ENCODE measurements around the gene METTL25B.
A peak's percentile ranks its signal among the peaks of the same experiment; 100 is the strongest.

The METTL25B gene

DNA sequence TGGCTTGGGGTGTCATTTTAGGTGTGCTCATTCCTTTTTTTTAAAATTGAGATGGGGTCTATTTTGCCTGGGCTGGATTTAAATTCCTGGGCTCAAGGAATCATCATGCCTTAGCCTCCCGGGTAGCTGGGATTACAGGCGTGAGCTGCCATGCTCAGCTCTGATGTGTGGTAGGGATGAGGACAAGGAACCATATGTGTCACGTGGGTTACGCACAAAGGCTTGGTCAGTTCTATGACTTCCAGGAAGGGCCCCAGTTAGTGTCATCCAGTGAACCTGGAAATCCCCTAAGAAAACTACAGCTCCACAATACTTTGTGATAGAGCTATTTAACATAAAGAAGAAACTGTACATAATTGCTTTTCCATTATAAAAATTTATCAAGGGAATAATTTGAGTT is 6.7 kb upstream of the METTL25B start:
- H3K4me3 ChIP-seq (replicated peaks; ENCODE audit: low read depth, low read length) = no peak overlapping the region
- H3K27me3 ChIP-seq (replicated peaks; ENCODE audit: control insufficient read depth, insufficient read depth, low read length) = no peaks in the 10 kb centered on the region
- H3K36me3 ChIP-seq (ENCODE audit: control insufficient read depth, insufficient read depth, low read length) = peaks cover 25% of the 10 kb centered on the region
- DNase-seq (ENCODE audit: extremely low read depth, insufficient read length) = no peak
- TF ChIP-seq, protein P1, sequence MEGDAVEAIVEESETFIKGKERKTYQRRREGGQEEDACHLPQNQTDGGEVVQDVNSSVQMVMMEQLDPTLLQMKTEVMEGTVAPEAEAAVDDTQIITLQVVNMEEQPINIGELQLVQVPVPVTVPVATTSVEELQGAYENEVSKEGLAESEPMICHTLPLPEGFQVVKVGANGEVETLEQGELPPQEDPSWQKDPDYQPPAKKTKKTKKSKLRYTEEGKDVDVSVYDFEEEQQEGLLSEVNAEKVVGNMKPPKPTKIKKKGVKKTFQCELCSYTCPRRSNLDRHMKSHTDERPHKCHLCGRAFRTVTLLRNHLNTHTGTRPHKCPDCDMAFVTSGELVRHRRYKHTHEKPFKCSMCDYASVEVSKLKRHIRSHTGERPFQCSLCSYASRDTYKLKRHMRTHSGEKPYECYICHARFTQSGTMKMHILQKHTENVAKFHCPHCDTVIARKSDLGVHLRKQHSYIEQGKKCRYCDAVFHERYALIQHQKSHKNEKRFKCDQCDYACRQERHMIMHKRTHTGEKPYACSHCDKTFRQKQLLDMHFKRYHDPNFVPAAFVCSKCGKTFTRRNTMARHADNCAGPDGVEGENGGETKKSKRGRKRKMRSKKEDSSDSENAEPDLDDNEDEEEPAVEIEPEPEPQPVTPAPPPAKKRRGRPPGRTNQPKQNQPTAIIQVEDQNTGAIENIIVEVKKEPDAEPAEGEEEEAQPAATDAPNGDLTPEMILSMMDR (IDR thresholded peaks at IDR 0.05; ENCODE audit: insufficient read depth, low read length, poor library complexity, severe bottlenecking) = no peak

DNA sequence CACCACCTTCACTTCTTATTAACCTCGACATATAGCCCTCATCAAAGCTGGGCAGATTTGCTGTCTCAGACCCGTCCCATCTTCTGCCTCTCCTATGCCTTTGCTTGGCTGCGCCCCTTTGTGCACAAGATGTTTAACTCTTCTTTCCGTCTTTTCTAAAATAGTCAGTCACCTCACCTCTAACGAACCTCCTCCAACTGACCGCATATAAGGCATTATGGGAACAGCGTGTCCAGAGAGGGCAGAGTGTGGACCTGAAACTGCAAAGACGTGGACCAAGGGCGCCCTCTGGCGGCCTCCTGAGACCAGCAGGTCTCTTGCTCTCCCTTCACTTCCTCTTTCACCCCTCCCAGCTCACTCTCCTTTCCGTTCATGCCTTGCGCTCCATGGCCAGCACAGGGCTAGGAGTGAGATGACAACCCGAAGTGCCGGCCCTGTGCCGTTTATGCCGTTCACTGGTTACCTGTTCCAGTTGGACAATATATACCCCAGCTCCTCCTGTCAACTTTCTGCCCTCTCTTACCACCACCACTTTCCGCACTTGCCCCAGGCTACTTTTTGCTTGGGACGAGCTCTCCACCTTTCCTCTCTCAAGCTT is 2.5 kb upstream of the METTL25B start:
- Histone ChIP-seq H3K27me3 (replicated peaks; ENCODE audit: control insufficient read depth, insufficient read depth, low read length) (no peaks in the 10 kb centered on the region), H3K36me3 (ENCODE audit: control insufficient read depth, insufficient read depth, low read length) (peaks cover 28% of the 10 kb centered on the region), H3K4me3 (replicated peaks; ENCODE audit: low read depth, low read length) (peak overlapping the region; percentile 100)
- peak; percentile 75 for DNase-seq (ENCODE audit: extremely low read depth, insufficient read length)
- TF ChIP-seq, protein P1 (IDR thresholded peaks at IDR 0.05; ENCODE audit: insufficient read depth, low read length, poor library complexity, severe bottlenecking) = peak; percentile 97

DNA sequence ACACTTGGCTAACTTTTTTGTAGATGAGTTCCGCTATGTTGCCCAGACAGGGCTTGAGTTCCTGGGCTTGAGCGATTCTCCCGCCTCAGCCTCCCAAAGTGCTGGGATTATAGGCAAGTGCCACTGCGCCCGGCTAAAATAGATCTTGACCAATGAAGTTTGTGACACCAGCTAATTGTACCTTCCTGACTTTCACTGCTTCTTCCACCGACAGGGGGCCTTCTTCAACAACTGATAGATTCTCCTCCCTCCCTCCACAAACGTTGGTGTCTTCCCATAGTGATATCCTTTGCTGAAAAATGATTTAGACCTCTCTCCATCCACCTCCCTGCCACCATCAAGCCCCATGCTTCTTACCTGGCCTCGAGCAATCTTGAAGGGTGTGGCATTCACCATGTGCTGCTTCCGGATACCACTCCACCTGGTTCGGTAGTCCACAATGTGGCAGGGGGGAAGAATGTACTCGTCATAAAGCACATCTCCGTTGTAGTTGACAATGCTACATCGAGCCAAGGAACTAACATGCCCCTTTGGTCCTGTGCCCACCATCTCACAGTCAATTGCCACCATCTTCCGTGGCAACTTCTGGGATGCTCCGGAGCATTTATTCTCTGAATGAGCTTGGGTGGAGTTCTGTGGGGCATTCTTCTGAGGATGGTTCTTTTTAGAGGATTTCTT is 1.6 kb upstream of the METTL25B start:
- Histone ChIP-seq H3K4me3 (replicated peaks; ENCODE audit: low read depth, low read length) (peak overlapping the region; percentile 100), H3K27me3 (replicated peaks; ENCODE audit: control insufficient read depth, insufficient read depth, low read length) (no peaks in the 10 kb centered on the region), H3K36me3 (ENCODE audit: control insufficient read depth, insufficient read depth, low read length) (peaks cover 20% of the 10 kb centered on the region)
- TF ChIP-seq, protein P1 (IDR thresholded peaks at IDR 0.05; ENCODE audit: insufficient read depth, low read length, poor library complexity, severe bottlenecking) = peak; percentile 72
- DNase-seq (ENCODE audit: extremely low read depth, insufficient read length) = peak; percentile 49

DNA sequence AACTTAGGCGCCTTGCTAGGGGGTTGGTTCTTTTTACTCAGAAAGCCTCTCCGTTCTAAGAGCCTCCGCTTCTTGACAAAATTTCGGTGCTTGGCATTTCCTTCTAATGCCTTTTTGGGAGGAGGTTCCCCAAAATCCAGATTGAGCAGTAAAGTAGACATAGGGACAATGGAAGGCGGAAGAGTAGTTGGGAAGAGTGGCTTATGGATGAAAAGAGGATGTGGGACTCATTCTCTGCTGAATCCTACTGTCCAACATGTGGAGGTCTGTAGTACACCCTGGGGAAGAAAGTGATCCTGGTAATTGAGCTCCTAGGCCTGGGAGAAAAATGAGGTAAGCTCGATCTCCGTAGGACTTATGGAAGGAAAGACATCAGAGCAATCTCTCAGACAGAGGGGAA is 777 bp upstream of the METTL25B start:
- TF ChIP-seq, protein P1 (IDR thresholded peaks at IDR 0.05; ENCODE audit: insufficient read depth, low read length, poor library complexity, severe bottlenecking) = no peak
- DNase-seq (ENCODE audit: extremely low read depth, insufficient read length) = no peak
- H3K36me3 ChIP-seq (ENCODE audit: control insufficient read depth, insufficient read depth, low read length) = peaks cover 22% of the 10 kb centered on the region
- H3K4me3 ChIP-seq (replicated peaks; ENCODE audit: low read depth, low read length) = peak overlapping the region; percentile 100
- no peaks in the 10 kb centered on the region for H3K27me3 ChIP-seq (replicated peaks; ENCODE audit: control insufficient read depth, insufficient read depth, low read length)

DNA sequence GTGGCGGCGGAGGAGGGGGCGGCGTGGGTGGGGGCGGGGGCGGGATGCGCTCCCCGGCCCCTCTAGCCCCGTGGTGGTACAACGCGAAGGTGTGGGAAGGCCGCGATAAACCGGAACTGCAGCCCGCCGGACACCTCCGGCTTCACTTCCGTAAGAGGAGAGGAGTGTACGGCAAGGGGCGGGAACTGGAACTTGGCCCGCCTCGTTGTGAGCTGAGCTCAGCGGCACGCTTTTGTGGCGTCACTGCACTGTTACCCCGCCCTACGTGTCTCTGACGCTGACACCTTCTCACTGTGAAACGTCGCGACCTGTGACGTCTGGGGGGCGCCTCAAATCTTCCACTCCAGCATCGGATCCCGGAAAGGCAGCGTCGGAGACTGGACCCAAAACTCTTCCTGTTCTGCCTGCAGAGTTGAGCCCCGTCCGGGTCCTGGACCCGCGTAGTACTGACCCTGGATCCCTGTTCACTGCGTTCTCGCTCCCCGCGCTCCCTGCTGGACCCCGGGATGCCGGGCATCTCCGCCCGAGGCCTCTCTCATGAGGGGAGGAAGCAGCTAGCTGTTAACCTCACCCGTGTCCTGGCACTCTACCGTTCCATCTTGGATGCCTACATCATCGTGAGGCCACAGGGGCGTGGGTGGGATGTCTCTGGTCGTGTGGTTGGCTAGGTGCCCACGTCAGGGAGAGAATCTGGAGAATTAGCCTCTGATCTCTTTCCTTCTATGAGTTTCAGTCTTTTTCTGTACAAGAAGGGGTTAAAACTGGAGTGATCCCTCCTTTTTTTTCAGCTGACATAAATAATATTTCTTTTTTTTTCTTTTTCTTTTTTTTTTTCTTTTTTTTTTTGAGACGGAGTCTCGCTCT is 562 bp downstream of the METTL25B start, which contains the start of gene ISG20L2:
ISG20L2 (minus strand) TSS at position 168 of the 864 bp plus-strand sequence. CDS start 1,114 bp downstream, outside the sequence.
- DNase-seq (ENCODE audit: extremely low read depth, insufficient read length) = peak; percentile 91
- peaks cover 17% of the 10 kb centered on the region for H3K36me3 ChIP-seq (ENCODE audit: control insufficient read depth, insufficient read depth, low read length)
- H3K27me3 ChIP-seq (replicated peaks; ENCODE audit: control insufficient read depth, insufficient read depth, low read length) = no peaks in the 10 kb centered on the region
- peak within 1 kb of the TSS; percentile 100 for H3K4me3 ChIP-seq (replicated peaks; ENCODE audit: low read depth, low read length)
- TF ChIP-seq, protein P1 (IDR thresholded peaks at IDR 0.05; ENCODE audit: insufficient read depth, low read length, poor library complexity, severe bottlenecking) = no peak

Measured in GM06990 (cell line).